ENCODE results near the gene TESMIN. TPM values are rescaled to one million over a fixed set of nuclear protein-coding genes. Genes with fewer than 3 reads are reported as not detected.

The TESMIN gene
- polyA plus RNA-seq = 5.1 TPM

GRCh38 chr11:68751331-68751856 lies at the start of gene TESMIN:
Gene TESMIN, minus strand, starts transcription at chr11:68751520. Its CDS starts 860 bp downstream, at chr11:68750660.
- Mint-ChIP-seq H3K27ac (peak within 1 kb of the TSS in 1 of 3 donors; percentile 80), H3K36me3 (no peaks in the 10 kb centered on the region), H3K9me3 (no peaks in the 10 kb centered on the region), H3K4me3 (peak within 1 kb of the TSS; percentile 68 to 91 (median 83)), H3K4me1 (peaks cover 2 to 9% (median 5%) of the 10 kb centered on the region in 3 donors), H3K27me3 (no peaks in the 10 kb centered on the region)

- Mint-ChIP-seq H3K36me3 (peaks cover 7% of the 10 kb centered on the region), H3K27me3 (no peaks in the 10 kb centered on the region), H3K9me3 (no peaks in the 10 kb centered on the region), H3K27ac (no peak overlapping the region), H3K4me3 (no peak overlapping the region), H3K4me1 (no peaks in the 10 kb centered on the region)
Measured at GRCh38 chr11:68798221-68798813, 47.0 kb upstream of the TESMIN start.

GRCh38 chr11:68796801-68797200 lies 45.5 kb upstream of the TESMIN start:
- H3K27ac Mint-ChIP-seq = no peak overlapping the region
- H3K27me3 Mint-ChIP-seq = no peaks in the 10 kb centered on the region
- peaks cover 5% of the 10 kb centered on the region for H3K36me3 Mint-ChIP-seq
- H3K9me3 Mint-ChIP-seq = no peaks in the 10 kb centered on the region
- no peaks in the 10 kb centered on the region for H3K4me1 Mint-ChIP-seq
- H3K4me3 Mint-ChIP-seq = no peak overlapping the region

GRCh38 chr11:68792400-68792966 lies 41.2 kb upstream of the TESMIN start:
- Mint-ChIP-seq H3K36me3 (peaks cover 4% of the 10 kb centered on the region), H3K9me3 (no peaks in the 10 kb centered on the region), H3K4me1 (no peaks in the 10 kb centered on the region), H3K27ac (no peak overlapping the region), H3K27me3 (no peaks in the 10 kb centered on the region), H3K4me3 (no peak overlapping the region)

- no peak overlapping the region for H3K4me3 Mint-ChIP-seq
- H3K36me3 Mint-ChIP-seq = peaks cover 2% of the 10 kb centered on the region
- no peaks in the 10 kb centered on the region for H3K9me3 Mint-ChIP-seq
- no peak overlapping the region for H3K27ac Mint-ChIP-seq
- H3K27me3 Mint-ChIP-seq = no peaks in the 10 kb centered on the region
- no peaks in the 10 kb centered on the region for H3K4me1 Mint-ChIP-seq
Measured at GRCh38 chr11:68784653-68785052, 33.3 kb upstream of the TESMIN start.

GRCh38 chr11:68783216-68783821 lies 32.0 kb upstream of the TESMIN start:
- H3K27me3 Mint-ChIP-seq = no peaks in the 10 kb centered on the region
- no peak overlapping the region for H3K4me3 Mint-ChIP-seq
- no peaks in the 10 kb centered on the region for H3K4me1 Mint-ChIP-seq
- peaks cover 5% of the 10 kb centered on the region for H3K36me3 Mint-ChIP-seq
- no peak overlapping the region for H3K27ac Mint-ChIP-seq
- no peaks in the 10 kb centered on the region for H3K9me3 Mint-ChIP-seq

- no peak overlapping the region for H3K4me3 Mint-ChIP-seq
- H3K9me3 Mint-ChIP-seq = no peaks in the 10 kb centered on the region
- peaks cover 5% of the 10 kb centered on the region for H3K36me3 Mint-ChIP-seq
- no peaks in the 10 kb centered on the region for H3K4me1 Mint-ChIP-seq
- no peaks in the 10 kb centered on the region for H3K27me3 Mint-ChIP-seq
- H3K27ac Mint-ChIP-seq = no peak overlapping the region
Measured at GRCh38 chr11:68782711-68783110, 31.4 kb upstream of the TESMIN start.

GRCh38 chr11:68780829-68781228 lies 29.5 kb upstream of the TESMIN start:
- Mint-ChIP-seq H3K27me3 (no peaks in the 10 kb centered on the region), H3K27ac (peak overlapping the region in 1 of 3 donors; percentile 74), H3K9me3 (no peaks in the 10 kb centered on the region), H3K4me1 (no peaks in the 10 kb centered on the region), H3K4me3 (no peak overlapping the region), H3K36me3 (peaks cover 3% of the 10 kb centered on the region)

GRCh38 chr11:68778205-68778604 lies 26.9 kb upstream of the TESMIN start:
- Mint-ChIP-seq H3K27ac (no peak overlapping the region), H3K4me1 (no peaks in the 10 kb centered on the region), H3K9me3 (no peaks in the 10 kb centered on the region), H3K4me3 (no peak overlapping the region), H3K27me3 (no peaks in the 10 kb centered on the region), H3K36me3 (peaks cover 10% of the 10 kb centered on the region)

- no peaks in the 10 kb centered on the region for H3K27me3 Mint-ChIP-seq
- no peaks in the 10 kb centered on the region for H3K4me1 Mint-ChIP-seq
- H3K4me3 Mint-ChIP-seq = no peak overlapping the region
- no peak overlapping the region for H3K27ac Mint-ChIP-seq
- H3K9me3 Mint-ChIP-seq = no peaks in the 10 kb centered on the region
- peaks cover 11% of the 10 kb centered on the region for H3K36me3 Mint-ChIP-seq
Measured at GRCh38 chr11:68776442-68777235, 25.3 kb upstream of the TESMIN start.

GRCh38 chr11:68775951-68776388 lies 24.6 kb upstream of the TESMIN start:
- Mint-ChIP-seq H3K9me3 (no peaks in the 10 kb centered on the region), H3K4me1 (no peaks in the 10 kb centered on the region), H3K27ac (no peak overlapping the region), H3K27me3 (no peaks in the 10 kb centered on the region), H3K4me3 (no peak overlapping the region), H3K36me3 (peaks cover 11% of the 10 kb centered on the region)

GRCh38 chr11:68774194-68774585 lies 22.9 kb upstream of the TESMIN start:
- Mint-ChIP-seq H3K4me1 (no peaks in the 10 kb centered on the region), H3K27me3 (no peaks in the 10 kb centered on the region), H3K36me3 (peaks cover 16% of the 10 kb centered on the region), H3K27ac (no peak overlapping the region), H3K9me3 (no peaks in the 10 kb centered on the region), H3K4me3 (no peak overlapping the region)

- Mint-ChIP-seq H3K36me3 (peaks cover 15% of the 10 kb centered on the region), H3K4me1 (no peaks in the 10 kb centered on the region)
Measured at GRCh38 chr11:68773521-68774193, 22.3 kb upstream of the TESMIN start.

GRCh38 chr11:68772936-68773335 lies 21.6 kb upstream of the TESMIN start:
- Mint-ChIP-seq H3K27ac (no peak overlapping the region), H3K36me3 (peaks cover 15% of the 10 kb centered on the region)

More at GRCh38 chr11:68773521-68774193, 22.3 kb upstream of the TESMIN start:
- no peaks in the 10 kb centered on the region for H3K9me3 Mint-ChIP-seq
- no peaks in the 10 kb centered on the region for H3K27me3 Mint-ChIP-seq
- H3K4me3 Mint-ChIP-seq = no peak overlapping the region
- H3K27ac Mint-ChIP-seq = no peak overlapping the region

GRCh38 chr11:68770781-68771180 lies 19.5 kb upstream of the TESMIN start:
- H3K27me3 Mint-ChIP-seq = no peaks in the 10 kb centered on the region
- H3K9me3 Mint-ChIP-seq = no peaks in the 10 kb centered on the region
- H3K27ac Mint-ChIP-seq = no peak overlapping the region
- no peaks in the 10 kb centered on the region for H3K4me1 Mint-ChIP-seq
- H3K36me3 Mint-ChIP-seq = peaks cover 17% of the 10 kb centered on the region
- no peak overlapping the region for H3K4me3 Mint-ChIP-seq

More at GRCh38 chr11:68772936-68773335, 21.6 kb upstream of the TESMIN start:
- no peak overlapping the region for H3K4me3 Mint-ChIP-seq
- no peaks in the 10 kb centered on the region for H3K27me3 Mint-ChIP-seq
- H3K4me1 Mint-ChIP-seq = no peaks in the 10 kb centered on the region
- no peaks in the 10 kb centered on the region for H3K9me3 Mint-ChIP-seq

Data from IgD-negative memory B cell (primary cell).